CD4-positive, alpha-beta T cell treated with Interleukin-6 at 100 ng/mL for 8 hours (primary cell): ENCODE results near the gene SYT11.
"Not testable (repeated sequence)": the region's sequence is repeated elsewhere in the genome, so short reads cannot be mapped to it uniquely, and the experiment has no call there.

Source experiments
- DNase-seq: peaks from one replicate; pipeline ENCODE4 v3.0.0-alpha.2; 2020; ENCODE audit warnings: mixed read lengths, low spot score

The SYT11 gene

DNA sequence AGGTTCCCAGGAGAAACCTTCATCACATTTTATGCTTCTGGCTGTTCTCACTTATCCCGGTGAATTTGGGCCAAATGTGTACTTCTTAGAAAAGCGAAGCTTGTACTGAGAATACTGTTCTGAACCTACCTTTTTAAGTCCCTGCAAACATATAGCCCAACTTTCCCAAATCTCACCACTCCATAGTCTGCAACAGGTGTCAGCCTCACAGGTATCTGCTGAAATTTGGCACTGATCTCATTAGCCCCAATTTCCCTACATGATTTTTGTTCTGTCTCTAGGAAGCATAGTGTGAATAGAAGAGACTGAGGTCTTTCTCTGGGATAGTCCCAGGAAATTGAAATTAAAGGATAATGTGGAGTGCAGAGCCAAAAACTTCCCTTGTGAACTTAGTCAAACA lies 40.3 kb downstream of the SYT11 start:
- no peak for DNase-seq

DNA sequence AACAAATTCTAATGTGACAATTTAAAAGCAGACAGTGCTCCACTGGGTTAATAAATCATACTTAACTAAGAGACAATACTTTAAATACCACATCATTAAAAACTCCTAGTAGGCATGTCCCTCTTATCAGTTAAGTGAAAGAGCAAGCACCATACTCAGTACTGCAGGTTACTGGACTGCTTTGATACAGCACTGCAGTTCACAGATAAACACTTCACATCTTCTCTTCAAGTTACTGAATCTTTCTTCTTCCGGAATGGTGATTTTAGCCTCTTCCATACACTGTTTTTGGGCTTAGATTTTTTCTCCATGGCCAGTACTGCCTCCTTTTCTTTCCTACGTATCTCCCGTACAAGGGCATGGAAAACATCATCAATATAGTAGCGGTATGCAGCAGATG lies 40.8 kb downstream of the SYT11 start:
- no peak for DNase-seq

DNA sequence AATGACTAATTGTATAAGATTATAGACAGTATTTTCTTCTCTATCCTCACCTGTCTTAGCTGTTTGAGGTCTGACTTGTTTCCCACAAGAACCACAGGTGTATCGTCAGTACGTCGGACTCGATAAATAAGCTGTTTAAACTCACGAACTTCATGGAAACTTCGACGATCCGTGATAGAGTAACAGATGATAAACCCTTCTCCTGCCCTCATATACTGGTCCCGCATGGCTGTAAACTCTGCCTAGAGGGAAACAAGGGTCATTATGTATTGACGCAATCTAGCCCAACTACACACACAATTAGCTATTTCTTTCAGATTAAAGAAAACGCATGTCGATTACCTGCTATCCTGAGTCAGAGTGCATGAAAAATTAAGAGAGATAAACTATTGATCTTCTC lies 44.9 kb downstream of the SYT11 start:
- DNase-seq = no peak

DNA sequence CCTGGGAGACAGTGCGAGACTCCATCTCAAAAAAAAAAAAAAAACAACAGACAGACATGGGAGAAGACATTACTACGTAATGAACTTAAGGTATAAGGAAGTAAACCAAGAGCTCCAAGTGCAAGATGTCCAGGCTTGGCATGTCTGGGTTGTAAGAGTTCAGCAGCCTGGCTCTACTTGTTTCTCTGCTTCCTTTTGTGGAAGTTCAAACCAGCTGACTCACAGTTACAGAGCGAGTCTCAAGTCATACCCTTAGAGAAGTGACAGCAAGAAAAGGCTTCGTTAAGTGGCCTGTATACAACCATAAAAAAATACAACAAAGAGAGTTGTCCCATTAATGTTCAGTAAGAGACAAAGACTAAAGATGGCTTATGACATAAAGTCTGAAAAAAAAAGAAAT lies 50.5 kb downstream of the SYT11 start:
- DNase-seq = peak; percentile 10

DNA sequence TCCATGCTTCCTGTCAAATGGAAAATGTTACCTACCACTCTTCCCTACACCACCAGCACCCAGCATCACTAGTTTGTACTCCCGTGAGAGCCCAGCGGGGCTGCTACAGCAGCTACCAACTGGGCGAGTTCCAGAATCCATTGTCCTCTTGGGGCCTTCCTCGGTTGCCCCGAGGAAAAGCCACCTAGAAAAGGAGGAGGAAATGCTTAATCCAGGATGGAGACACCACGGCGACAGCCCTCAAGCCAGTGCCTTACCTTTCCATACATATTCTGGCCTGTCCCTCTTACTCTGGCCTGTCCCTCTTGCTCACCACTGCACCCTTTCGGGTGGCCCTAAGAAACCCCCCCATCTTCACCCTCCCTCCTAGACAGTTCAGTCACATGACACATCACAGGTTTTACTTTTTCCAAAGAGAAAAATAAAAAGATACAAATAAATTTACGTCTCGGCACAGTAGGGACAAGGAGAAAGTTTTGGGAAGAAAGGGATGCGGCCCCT lies 51.3 kb downstream of the SYT11 start:
- DNase-seq = no peak

DNA sequence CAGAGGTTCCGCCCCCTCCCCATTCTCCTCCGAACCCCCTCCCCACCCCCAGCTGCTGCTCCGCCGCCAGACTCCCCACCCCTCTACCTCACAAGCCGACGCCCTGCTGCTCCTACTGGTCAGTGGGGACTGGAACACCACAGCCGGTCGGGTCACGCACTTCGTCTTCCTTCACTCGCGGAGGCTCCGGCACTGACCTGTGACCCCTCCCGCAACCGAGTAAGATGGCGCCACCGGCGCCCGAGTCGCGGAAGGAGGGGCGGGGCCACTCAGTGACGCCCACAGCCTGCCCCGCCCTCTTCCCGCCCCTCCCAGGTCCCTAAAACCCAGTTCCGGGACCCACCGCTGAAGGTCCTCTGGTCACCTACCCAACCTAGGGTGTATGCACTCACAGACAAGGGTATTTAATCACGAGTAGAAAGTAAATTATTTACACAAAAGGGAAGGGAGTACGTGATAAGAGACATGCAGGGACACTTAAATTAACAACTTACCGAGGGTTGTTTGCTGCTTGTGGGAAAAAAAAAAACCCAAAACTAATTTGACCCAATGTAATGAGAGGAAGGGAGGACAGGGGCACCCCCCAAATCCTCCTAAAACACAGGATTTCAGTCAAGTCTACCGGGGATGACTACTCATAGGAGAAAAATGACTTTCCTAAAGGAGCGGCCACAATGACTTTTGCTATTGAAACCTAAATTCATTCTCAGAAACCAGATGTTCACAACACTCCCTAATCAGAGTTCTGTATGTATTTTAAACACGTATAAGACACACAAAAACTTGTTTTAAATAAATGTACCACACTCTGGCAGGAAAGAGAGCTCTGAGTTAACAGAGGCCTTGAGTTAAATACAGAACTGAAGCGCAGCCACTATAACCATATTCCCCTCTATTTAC lies 52.0 kb downstream of the SYT11 start, which contains the start of gene RIT1:
RIT1 (minus strand) TSS at position 194 of the 900 bp plus-strand sequence. CDS start 588 bp downstream, outside the sequence.
- peak; percentile 81 for DNase-seq

DNA sequence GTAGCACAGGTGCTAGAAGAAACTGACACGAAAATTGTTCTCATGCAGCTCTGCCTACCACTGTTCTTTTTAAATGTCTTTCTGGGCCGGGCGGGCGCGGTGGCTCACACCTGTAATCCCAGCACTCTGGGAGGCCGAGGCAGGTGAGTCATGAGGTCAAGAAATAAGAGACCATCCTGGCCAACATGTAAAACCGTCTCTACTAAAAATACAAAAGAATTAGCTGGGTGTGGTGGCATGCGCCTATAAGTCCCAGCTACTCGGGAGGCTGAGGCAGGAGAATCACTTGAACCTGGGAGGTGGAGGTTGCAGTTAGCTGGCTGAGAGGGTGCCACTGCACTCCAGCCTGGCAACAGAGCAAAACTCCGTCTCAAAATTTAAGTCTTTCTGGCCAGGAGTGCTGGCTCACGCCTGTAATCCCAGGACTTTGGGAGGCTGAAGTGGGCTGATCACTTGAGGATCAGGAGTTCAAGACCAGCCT lies 52.7 kb downstream of the SYT11 start:
- DNase-seq = no peak

DNA sequence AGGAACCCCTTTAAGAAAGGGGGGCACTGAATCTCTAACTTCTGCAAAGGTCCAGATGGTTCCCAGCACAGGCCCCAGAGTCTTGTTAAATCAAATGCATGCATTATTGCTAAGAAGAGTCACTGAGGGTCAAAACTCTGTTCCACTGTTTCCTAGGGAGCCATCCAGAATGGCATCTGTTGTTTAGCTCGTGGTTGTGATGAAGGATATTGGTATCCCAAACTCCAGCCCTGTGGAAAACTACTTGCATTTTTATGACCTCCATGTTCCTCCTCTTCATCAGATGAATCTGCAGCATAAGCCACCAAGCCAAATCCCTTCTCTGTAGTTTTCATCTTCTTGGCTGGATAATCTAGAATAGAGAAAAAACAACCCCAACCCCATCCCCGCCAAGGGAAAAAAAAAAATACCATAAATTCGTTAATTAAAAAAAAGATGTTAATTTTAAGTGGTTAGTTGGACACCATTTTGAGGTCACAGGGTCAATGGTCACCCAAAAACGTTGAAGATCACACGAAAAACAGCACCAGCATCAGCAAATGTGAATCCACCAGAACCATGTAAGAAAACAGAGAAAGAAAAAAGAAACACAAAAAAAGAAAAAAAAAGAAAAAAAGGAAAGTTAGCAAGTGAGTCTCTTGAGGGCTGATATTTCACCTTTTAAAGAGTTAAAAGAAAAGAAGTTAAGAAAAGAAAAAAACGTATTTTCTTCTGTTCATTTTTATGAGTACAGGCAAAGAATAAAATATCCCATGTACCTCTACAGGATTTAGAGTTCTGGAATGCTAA lies 54.8 kb downstream of the SYT11 start:
- DNase-seq = no peak

DNA sequence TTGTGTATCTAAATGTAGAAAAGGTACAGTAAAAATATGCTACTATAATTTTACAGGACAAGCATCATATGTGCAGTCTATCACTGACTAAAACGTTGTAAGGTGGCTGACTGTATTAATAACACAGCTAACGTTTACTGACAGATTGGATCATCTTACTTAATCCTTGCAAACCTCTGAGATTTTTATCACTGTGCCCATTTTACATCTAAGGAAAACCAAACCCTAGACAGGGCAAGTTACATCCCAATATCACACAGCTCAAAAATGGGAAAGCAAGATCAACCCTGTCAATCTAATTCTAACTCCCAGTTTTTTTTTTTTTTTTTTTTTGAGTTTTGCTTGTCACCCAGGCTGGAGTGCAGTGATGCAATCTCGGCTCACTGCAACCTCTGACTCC lies 59.3 kb downstream of the SYT11 start:
- DNase-seq = no peak

DNA sequence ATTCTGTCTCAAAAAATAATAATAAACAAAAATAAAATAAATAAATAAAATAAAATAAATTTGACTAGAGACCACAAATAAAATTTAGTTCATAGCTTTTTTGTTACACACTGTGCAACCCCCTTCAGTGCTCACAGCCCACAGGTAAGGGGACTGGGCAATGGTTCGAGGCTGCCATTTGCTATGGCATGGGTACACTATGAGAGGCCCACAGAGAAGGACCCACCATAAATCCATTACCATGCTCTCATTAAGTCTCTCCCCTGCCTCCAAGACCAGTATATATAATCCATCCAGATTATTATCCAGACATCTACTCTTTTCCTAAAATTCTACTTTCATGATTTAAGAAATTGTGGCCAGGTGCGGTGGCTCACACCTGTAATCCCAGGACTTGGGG lies 60.4 kb downstream of the SYT11 start:
- DNase-seq = no peak

DNA sequence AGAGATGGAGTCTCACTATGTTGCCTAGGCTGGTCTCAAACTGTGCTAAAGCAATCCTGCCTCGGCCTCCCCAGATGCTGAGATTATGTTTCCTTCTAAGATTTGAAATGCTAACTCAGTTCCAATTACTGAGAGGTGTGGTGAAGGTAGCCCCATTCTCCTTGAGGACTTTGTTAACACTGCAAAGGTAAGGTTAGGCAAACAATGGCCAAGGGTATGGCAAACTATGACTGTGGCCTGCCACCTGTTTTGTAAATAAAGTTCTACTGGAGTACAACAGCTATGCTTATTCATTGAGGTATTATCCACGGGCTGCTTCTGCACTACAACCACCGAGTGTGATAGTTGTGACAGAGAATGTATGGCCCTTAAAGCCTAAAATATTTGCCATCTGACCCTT lies 61.4 kb downstream of the SYT11 start:
- DNase-seq = no peak

DNA sequence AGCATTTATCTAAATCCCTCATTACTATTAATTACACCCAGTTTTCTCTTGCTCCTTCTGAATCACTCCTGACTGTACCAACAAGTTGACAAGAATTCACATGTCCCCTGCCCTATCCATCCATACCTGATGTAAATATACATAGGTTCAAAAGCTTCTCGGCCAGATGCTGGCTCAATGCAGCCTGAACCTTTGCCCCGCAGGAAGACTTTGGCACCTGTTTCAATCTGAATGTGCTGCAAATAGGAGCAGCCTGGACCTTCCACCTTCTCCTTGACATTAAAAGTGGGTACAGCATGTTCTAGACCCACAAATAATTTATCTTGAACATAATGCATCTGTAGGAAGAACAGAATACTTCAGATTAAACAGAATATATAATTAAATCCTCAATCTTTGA lies 66.1 kb downstream of the SYT11 start:
- DNase-seq = no peak

DNA sequence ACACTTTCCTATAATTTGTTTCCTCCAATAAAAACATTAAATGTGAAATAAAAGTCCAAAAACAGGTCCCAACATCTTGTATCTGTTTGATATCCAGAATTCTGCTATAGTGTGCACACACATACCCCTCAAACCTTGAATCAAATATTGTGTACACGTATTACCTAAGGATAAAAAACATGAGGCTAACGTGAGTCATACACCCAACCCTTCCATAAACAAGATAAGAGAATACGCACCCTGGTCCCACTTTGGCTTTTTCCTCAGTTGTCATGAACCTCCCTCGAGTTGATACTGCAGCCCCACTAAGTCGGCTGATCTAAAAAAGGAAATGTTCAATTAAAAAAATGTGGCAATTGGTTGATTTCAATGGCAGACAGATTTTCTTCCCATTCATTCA lies 69.7 kb downstream of the SYT11 start:
- DNase-seq = no peak

DNA sequence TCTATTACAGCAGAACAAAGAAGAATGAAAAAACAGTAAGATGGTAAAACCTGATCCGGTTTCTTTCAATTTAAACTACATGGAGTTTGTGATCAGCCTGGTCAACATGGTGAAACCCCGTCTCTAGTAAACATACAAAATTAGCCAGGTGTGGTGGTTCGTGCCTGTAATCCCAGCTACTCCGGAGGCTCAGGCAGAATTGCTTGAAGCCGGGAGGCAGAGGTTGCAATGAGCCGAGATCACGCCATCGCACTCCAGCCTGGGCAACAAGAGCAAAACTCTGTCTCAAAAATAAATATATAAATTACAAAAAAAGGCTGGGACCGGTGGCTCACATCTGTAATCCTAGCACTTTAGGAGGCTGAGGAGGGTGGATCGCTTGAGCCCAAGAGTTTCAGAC lies 71.4 kb downstream of the SYT11 start:
- DNase-seq = not testable (repeated sequence)

DNA sequence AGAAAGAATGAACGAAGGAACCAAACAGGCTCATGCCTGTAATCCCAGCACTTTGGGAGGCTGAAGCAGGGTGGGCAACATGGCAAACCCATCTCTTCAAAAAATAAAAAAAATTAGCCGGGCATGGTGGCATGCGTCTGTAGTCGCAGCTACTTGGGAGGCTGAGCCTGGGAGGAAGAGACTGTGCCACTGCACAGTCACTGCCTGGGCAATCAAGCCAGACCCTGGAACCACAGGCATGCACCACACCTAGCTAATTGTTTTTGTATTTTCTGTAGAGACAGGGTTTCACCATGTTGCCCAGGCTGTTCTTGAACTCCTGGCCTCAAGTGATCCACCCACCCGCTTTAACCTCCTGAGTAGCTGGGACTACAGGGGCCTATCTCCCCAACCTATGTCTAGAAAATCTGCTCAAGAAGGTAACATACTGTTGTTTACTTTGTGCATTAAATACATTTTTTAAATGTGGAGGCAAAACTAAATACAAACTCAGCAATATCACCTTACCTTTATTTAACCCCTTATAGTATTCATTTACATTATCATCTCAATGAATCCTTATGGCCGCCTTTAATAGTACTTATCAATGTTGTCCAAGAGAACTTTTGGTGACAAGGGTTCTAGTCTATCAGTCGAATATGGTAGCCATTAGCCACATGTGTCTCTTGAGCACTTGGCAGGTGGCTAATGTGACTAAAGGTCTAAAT lies 72.1 kb downstream of the SYT11 start:
- DNase-seq = no peak

DNA sequence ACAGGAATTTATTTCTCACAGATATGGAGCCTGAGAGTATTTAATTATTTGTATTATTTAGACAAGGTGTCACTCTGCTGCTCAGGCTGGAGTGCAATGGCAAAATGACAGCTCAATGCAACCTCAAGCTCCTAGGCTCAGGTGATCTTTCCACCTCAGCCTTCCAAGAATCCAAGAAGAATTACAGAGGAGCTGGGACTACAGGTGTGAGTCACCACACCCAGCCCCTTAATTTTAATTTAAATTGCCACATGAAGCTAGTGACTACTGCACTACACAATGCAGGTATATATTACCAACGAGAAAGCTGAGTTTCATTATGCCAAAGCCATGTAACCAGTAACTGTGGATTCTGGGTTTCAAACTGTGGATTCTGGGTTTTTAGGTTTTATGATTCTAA lies 72.7 kb downstream of the SYT11 start:
- DNase-seq = no peak

DNA sequence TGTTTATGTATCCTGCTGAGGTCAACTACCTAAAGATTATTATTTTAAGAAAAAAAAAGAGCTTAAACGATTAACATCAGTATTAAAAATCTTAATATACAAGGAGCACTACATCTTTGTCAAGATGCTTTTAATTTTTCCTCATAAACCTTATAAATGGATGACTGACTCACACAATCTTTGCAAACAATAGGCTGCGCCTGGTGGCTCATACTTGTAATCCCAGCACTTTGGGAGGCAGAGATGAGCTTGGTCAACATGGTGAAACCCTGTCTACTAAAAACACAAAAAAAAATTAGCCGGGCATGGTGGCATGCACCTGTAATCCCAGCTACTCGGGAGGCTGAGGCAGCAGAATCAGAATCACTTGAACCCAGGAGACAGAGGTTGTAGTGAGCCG lies 73.1 kb downstream of the SYT11 start:
- DNase-seq = no peak

DNA sequence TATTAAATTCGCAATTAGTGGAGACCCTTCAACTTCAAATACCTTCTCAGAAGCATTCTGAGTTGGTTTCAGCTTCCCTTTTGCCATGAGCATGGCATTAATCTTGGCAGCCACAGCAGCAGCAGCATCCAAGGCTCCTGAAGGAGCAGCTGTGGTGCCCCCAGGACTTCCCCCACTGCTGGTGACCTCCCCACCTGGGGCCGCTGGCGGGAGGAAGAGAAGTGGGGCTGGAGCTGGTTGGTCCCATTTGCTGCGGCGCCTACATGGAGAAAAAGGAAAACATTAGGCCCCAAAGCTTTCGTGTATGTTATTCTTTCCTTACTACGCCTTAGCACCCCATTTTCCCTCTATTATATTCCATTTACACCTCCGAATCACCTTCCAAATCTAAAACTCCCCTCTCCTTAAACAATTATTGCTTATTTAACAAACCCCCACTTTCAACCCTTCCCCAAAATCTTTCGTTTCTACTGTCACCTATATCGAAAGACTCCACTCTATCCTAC lies 74.3 kb downstream of the SYT11 start:
- DNase-seq = no peak

DNA sequence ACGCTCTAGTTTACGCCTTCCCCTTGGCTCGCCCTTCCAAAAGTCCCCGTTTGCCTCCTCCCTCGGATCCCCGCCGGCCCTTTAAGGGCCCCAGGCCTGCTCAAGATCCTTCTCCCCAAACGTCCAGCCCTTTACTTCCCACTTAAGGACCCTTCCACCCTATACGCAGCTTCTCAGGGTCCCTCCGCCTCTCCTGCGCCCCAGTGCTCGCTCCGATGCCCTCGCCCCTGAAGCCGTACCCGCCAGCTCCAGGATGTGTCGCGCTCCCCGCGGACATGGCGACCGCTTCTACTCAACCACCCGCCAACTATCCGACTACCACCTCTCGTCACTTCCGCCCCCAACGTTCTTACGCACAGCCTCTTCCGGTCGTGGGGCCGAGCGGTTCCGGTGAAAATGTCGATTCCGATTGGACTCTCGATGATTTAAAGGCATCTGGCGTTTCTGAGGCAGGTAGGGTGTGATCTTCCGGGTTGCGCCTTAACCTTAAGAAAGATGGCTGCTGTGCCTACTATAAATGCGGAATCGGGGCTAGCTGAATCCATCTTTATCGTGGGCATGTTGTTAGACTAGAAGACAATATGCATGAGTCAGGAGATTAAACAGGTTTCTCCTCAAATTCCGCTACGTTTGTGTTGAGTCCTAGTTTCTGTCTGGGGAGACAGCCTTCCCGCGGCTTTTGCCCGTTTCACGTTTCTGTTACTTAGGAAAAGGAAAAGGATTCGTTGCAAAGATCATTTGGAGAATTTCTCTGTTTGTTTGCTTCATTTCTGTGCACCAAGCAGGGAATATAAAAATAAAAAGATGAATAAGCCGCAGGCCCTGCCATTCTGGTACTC lies 74.9 kb downstream of the SYT11 start, which contains the start of gene KHDC4:
KHDC4 (minus strand) TSS at position 317 of the 839 bp plus-strand sequence; CDS start at position 277, 40 bp downstream.
- peak; percentile 96 for DNase-seq
